GM19351 (cell line): ENCODE results near the gene MAGI2.
"Not testable (repeated sequence)": the region's sequence is repeated elsewhere in the genome, so short reads cannot be mapped to it uniquely, and the experiment has no call there.

Experiments used
- ATAC-seq: cut with Tn5 transposase; IDR thresholded peaks from one replicate; pipeline ENCODE4 v1.9.1; 2021; ENCODE audit warnings: mild to moderate bottlenecking, moderate library complexity; ENCODE audit not compliant: unreplicated experiment

The MAGI2 gene

DNA sequence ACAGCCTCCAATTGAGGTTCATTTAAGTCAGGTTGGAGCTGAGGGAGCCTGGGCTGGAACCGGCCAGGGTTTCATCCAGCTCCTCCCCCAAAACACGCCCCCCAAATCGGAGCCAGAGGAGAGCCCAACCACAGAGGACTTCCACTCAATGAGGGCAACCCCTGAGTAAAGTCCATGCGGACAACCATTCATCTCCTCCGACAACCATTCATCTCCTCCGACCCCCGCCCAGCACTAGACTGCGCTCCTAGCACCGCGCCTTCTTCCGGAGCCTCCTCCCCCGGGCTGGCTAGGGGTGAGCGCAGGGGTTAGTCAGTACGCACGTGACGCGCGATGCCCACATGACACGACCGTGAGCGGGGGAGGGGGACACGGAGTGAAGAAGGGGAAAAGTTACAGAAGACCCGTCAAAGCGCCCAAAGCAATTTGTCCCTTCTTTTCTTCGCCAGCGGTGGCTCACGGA lies 1.4 kb downstream of the MAGI2 start:
- ATAC-seq: no peak

DNA sequence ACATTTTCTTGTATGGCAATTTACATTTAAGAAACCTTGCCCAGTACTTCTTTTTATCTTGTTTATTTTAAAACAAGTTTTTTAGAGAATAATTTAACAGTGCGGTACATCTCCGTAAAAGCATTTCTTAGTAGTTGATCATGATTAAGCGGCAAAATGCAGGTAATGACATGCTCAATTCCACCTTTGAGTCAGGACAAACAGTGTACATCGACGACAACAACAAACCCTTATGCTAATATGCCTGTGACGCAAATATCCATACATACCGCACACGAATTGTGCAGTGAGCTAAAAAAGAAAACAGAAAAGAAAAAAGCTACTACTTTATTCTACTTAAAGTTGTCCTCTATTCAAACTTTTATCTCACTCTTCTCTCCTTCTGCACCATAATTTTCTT lies 1.9 kb downstream of the MAGI2 start:
- no peak for ATAC-seq

DNA sequence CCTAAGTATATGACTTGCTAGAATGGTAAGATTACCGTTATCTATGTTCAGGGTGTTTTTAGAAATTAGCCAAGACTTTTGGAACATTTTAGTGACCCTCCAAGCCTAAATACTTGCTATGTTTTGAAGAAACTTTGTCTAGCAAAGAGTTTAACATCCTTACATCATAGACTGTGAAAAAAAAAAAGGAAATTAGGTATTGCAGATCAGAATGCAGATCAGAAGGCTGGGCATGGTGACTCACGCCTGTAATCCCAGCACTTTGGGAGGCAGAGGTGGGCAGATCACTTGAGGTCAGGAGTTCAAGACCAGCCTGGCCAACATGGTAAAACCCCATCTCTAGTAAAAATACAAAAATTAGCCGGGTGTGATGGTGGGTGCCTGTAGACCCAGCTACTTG lies 10.7 kb downstream of the MAGI2 start:
- not testable (repeated sequence) for ATAC-seq

DNA sequence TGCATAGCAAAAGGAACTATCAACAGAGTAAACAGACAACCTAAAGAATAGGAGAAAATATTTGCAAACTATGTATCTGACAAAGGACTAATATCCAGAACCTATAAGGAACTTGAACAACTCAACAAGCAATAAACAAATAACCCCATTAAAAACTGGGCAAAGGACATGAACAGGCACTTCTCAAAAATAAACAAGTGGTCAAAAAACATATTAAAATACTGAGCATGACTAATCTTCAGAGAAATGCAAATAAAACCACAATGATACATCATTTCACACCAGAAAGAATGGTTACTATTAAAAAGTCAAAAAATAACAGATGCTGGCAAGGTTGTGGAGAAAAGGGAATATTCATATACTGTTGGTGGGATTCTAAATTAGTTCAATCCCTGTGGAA lies 17.1 kb downstream of the MAGI2 start:
- no peak for ATAC-seq

DNA sequence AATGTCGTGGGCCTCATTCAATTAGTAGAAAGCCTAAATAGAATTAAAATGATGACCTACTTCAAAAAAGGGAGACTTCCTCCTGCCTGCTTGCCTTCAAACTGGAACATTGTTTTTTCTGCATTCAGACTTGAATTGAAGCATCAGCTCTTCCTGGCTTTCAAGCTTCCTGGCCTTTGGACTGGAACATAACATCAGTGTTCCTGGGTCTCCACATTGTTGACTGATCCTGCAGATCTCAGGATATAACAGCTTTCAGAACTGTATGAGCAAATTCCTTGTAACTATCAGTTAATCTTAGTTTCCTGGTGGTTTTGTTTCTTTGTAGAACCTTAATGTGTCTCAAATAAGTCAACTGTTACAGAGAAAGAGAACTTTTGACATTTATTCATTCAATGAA lies 18.6 kb downstream of the MAGI2 start:
- no peak for ATAC-seq

DNA sequence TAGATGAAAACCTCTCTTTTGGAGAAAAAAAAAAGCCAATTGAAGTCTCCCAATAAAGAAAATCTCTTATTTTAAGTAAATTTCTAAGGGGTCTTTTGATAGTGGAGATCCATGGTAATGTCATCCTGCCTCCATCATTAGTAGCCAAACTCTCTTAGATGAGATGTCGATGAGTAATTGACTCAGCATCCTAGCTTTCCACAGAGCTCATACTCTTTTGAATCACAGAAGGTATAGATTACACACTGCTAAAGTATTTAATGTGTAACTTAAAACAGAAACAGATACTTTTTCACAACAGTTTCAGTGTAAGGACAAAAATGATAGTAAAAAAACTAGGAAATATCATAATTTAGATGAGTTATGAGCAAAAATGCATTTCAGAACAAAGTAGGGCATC lies 19.4 kb downstream of the MAGI2 start:
- ATAC-seq: no peak

DNA sequence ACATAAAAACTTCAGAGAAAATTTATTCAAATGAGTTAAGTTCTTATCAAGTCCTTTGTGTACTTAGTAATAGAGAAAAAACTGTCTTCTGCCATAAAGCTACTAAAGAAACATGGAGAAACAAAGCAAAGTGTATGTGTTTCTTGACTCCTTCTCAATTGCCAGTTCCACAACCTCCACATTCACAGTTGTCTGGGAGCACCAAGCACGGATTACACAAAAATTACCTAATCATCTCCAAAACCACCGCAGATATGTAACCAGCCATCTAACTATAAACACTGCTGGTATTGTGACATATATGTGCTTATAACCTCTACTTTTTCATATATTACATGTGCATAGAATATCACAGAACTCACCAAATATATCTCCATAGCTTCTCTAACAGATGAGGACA lies 23.1 kb downstream of the MAGI2 start:
- ATAC-seq: no peak

DNA sequence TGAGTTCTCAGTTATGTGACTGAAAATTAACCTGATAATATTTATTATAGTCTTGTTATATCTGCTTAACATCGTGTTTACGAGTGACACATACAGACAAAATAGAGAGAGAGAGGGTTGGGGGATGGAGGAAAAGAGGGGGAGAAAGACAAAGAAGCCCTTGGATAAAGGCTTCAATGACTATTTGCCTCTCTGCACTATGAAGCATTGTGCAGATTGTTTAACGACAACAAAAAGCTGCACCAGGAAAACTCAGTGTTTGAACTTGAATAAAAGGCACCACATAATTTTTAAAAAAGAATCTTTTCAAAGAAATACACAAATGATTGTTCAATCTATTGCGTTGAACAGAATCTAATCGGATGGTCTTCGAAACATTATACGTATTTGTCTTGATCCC lies 27.8 kb downstream of the MAGI2 start:
- ATAC-seq: no peak

DNA sequence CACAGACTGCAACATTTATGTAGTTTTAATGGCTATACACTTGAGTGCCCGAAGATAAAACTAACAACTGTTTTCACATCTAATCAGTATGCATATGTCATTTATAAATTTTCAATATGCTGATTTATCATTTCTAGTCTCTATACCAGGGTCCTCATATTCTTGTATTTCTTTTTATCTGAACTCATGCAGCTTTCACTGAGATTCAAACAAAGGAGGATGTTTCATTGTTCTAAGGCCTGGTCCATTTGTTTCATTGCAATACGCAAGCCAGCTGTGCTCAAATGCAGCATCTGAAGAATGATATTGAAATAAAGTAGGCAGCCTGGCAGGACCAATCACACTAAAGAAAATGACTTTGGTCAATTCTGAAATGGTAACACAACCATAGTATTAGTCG lies 31.7 kb downstream of the MAGI2 start:
- no peak for ATAC-seq

DNA sequence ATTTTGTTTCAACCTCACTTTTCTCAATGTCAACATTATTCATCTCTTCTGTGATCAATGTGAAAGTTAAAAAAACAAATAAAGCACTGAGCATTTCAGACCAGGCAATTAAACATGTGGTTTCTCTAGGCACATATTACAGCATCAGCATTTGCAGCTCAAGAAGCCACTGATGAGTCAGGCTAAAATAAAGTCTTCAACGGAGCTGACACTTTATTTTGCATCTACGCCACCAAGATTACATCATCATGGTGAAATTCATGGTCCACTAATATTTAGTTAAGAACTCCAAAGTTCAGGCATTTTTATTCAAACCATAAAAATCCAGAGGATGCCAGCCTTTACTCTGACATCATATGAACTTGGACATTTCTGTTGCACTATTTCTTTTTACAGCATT lies 33.0 kb downstream of the MAGI2 start:
- no peak for ATAC-seq

DNA sequence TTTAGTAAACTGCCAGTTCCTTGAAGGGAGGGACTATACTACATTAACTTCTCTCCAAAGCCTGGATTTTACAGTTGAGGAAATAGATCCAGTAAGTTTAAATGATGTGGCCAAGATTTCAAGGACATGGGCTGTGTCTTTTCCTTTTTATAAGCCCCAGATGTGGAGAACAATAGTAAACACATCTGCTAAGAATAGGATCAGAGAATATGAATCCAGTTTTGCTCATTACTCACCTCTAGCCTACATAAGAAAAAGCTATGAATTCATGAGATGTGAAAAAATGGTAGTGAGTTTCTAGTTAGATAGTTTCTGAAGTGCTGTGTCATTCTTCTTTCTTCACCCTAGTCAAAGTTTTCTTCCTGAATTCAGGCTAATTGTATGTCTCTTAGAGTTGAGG lies 38.6 kb downstream of the MAGI2 start:
- ATAC-seq: no peak

DNA sequence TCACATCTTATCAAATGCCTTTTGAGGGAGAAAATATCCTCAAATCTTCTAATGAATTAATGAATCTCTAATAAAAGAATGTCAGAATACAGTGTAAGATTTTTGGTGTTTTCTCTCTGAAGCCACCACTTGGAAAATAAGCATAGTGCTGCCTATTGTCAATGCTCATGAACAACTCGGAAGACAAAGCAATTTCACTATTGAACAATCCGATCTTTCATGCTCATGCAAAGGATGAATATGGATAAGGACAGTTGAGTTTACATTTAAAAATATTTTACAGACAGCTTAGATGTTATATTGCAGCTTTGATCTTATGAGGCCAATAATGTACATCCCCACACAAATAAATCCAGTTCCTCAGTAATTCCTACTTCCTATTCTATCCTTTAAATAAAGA lies 40.6 kb downstream of the MAGI2 start:
- ATAC-seq: no peak

DNA sequence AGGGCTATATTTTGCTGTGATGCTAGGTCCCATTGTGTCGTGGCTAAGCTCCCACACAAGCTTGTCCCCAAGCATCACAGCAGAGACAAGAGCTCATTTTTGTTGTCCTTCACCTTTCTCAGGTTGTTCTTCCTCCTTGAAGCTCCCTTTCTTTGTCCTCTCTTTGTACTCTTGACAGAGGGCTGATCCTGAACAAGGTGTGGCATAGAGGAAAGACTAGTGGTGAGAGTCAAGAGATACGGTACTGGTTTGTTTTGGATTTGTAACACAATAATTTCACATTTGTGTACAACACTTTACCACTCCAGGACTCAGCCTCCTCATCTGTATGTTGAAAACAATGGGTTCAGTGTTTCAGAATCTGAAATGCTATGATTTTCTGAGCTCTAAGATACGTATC lies 41.0 kb downstream of the MAGI2 start:
- no peak for ATAC-seq

DNA sequence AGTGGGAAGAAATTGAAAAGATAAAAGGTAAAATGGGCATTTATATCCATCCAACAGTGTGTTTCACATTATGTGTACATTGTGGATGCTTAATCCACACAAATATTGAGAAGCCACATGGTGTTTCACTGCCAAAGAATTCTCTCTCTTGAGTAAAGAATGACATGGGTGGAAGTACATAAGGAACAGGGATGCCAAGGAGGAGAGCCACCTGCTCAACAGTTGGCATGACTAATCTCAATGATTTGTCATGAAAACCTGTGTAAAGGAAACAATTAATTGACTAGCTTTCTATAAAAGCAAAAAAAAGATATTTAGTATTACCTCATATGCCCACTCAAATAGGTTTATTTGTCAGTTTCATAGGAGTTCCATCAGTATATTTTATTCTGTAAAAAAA lies 43.1 kb downstream of the MAGI2 start:
- no peak for ATAC-seq

DNA sequence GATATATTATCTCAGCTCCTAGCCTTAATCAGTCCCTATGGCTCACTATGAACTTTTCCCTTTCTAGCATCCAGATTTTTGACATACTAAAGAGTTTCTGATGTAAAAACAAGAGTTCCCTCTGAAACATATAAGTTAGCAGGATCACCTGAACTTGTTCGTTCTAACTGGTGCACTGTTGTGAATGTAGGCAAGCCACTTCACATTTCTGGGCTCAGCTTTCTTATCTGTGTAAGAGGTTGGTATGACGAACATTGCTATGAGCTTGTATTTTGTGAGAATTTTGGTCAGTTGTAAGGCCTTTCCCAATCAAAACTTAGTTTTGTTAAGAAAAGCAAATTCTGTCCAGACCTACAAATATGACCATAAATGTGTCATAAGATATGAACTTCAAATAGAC lies 46.1 kb downstream of the MAGI2 start:
- ATAC-seq: no peak

DNA sequence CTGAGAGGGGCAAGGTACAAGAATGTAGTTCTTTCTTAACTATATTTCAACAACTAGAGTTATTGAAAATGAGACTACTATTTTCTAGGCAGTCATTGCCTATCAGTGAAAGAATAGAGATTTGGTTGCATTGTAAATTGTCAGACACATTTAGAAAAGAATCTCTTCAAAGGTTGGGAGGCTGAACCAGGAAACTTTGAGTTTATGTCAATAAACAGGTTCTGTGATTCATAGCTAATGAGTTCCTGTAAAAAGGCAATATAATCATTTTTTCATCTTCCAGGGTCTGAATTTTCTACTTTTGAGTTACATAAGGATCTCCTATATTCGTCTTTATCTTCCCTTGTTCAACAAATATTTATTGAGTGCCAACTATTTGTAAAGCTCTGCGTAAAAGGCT lies 47.1 kb downstream of the MAGI2 start:
- no peak for ATAC-seq

DNA sequence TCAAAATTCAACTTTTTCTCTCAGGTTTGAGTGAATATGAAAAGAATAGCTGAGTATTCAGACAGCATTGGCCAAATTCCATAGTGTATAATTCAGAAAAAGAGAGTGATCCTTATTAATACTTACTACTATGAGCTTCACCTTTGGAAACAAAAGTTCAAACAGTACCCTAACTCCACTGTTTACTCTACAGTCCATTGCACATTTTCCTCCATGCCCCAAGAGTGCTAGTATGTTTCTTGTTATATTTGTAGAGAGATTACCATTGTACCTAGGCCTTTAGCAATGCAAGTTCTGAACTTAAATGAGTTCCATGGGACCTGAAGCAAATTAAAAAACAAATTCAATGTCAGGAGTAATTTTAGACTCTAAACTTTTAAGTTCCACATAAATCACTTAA lies 48.1 kb downstream of the MAGI2 start:
- ATAC-seq: no peak

DNA sequence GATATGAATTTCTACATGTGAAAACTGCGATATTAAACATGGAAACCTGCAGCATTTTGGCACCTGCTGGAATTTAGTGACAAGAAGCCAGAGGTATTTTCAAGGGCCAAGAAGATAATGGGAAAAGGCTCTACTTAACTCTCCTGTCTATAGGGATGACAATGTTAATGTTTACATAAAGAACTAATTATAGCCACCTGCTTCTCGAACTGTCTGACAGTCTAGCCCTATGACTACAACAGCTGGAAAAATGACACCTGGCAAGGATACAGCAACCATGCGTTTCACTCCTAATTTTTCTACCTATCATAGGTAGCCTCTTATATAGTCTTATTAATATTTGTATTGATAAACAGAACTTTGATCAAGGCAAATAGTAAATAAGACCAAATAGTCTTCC lies 49.6 kb downstream of the MAGI2 start:
- no peak for ATAC-seq

DNA sequence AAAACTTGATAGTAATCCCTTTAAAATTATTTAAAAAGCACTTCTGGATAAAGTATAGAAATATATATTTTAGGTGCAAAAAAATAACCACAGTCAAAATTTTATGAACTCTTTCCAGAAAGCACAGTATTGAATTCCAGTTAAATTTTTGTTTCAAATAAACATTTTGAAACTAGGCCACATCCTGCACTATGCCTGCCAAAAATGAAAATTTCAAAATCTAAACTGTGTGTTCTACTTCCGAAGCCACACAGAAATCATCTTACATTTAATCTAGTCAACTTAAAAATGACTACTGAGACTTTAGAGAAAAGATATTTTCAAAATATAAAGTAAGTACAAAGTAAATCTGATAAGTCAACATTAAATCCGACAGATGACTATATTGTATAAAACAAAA lies 50.0 kb downstream of the MAGI2 start:
- no peak for ATAC-seq

DNA sequence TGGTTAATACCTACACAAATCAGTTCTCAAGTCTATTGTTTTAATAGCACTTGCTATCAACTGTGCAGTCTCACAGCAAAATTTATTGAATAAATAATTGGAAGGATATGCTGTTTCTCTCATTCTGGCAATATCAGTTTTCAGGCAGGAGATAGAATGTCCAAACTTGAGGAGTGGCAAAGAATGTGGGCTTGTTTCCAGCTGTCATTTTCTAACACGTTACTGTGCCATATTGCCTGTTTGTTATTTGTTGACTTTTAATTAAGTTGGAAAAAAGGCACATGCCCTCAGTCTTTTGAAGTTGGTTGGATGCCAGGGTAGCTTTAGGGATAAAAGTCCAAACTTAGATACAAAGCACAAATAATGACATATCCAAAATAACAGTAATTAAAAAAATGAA lies 52.2 kb downstream of the MAGI2 start:
- ATAC-seq: no peak

DNA sequence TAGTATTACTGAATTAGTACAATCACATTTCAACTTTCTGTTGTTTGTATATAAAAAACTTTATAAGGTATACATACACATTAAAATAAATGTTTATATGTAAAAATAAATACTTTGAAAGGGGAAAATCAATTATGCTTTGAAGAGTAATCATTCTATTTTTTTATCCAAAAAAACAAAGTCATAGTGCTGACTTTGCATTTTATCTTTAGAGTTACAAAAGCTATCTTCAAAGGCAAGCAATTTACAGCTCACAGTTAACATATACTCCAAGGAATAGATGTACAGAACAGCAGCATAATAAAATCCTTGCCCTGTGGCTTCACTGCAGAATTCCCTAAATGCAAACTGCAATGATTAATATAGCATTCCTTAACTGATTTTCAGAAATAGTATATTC lies 53.2 kb downstream of the MAGI2 start:
- ATAC-seq: no peak

DNA sequence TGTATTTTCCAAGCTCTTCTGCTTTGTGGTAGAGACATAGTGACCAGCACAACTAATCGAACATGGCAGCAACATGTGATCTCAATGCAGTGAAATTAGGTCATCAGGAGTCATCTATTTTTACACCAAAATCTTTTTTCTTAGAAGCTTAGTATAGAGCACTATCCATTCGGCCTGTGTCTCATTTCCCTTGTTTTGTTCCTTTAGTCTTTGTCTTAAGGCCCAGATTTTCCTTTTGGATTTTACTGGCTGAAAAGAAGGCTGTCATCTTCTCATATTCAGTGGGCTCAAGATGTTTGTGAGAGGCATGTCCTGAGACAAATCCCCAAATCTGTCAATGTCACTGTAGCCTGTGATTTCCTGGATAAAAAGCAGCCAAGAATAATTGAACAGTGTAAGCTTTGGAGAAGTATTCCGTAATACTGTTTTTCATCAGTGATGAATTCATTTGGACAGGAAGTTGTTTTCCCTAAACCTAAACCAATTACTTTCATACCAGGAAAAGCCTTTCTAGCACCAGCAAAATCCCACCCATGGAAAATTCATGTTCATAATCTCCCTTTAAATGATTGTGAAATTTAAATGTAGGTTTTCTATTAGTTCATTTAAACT lies 55.2 kb downstream of the MAGI2 start:
- no peak for ATAC-seq

DNA sequence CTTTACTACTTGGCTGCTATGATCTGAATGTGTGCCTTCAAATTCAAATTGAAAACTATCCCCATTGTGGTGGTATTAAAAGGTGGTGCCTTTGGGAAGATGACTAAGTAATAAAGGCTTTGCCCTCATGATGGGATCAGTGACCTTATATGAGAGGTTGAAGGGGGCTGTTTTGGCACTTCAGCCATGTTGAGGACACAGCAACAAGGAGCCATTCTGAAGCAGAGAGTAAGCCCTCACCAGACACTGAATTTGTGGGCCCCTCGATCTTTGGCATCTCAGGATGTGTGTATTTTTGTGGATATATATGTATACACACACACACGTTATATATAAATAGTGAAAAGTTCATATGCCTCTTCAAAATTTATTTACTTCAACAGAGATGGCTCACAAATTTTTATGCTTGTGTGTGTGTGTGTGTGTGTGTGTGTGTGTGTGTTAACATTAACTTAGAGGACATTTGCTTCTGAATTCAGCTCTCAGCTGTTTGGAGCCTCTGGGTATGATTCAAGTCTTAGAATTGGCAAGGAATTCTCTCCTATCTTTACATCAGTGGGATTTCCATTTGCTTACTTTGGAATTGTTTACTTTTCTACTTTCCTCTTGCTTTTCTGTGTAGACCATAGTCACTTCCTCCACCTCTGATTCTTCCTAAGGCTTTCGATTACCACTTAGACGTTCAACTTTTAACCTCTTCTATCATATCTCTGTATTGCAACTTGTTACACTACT lies 66.6 kb downstream of the MAGI2 start:
- ATAC-seq: no peak
